Keratinocyte (primary cell): Measurements from ENCODE around the gene MFN1. TPM values are rescaled to one million over a fixed set of nuclear protein-coding genes. Genes with fewer than 3 reads are reported as not detected.

Source experiments
- DNase-seq: peaks from one replicate; pipeline ENCODE4 v3.0.0-alpha.2; 2011; ENCODE audit warnings: low read depth, missing footprints, low spot score
- FAIRE-seq: peaks from 2 replicates; lab custom pipeline; 2011; peaks lifted over from hg19 to GRCh38; lab: Jason Lieb, UNC
- H2AFZ ChIP-seq: 2 replicates; pipeline ENCODE4 v1.6.0; 2012; ENCODE audit warnings: low read length, control low read depth, inconsistent platforms; ENCODE audit not compliant: control insufficient read depth
- H3K27ac ChIP-seq: 2 replicates; pipeline ENCODE4 v1.5.1; 2011; ENCODE audit warnings: low read length; ENCODE audit not compliant: control insufficient read depth, insufficient read depth
- H3K27me3 ChIP-seq: 3 replicates; pipeline ENCODE4 v1.6.0; 2011; ENCODE audit warnings: low read length; ENCODE audit not compliant: control insufficient read depth, insufficient read depth; ENCODE audit errors: extremely low read depth
- H3K36me3 ChIP-seq, 2 experiments: 2 replicates in 1 of 2; 3 replicates in 1 of 2; pipeline ENCODE4 v1.5.1; 2011; ENCODE audit warnings: low read length in 2 of 2, mild to moderate bottlenecking in 1 of 2; ENCODE audit not compliant: control insufficient read depth in 2 of 2, insufficient read depth in 2 of 2; ENCODE audit errors: extremely low read depth in 1 of 2
- H3K4me1 ChIP-seq: 3 replicates; pipeline ENCODE4 v1.5.1; 2011; ENCODE audit warnings: low read length; ENCODE audit not compliant: control insufficient read depth, insufficient read depth; ENCODE audit errors: extremely low read depth
- H3K4me2 ChIP-seq: 3 replicates; pipeline ENCODE4 v1.6.0; 2011; ENCODE audit warnings: low read depth, low read length; ENCODE audit not compliant: control insufficient read depth, insufficient read depth; ENCODE audit errors: extremely low read depth
- H3K4me3 ChIP-seq, 3 experiments: fragments of 200-600 bp in 1 of 3; sonication (generic) in 1 of 3; 2 replicates in 2 of 3; 3 replicates in 1 of 3; pipeline ENCODE4 v1.5.1; 2011 to 2016; ENCODE audit warnings: low read length in 3 of 3, mild to moderate bottlenecking in 3 of 3, control low read depth in 2 of 3, inconsistent platforms in 1 of 3, low read depth in 1 of 3, mixed read lengths in 1 of 3, mixed run types in 1 of 3, moderate library complexity in 1 of 3; ENCODE audit not compliant: control insufficient read depth in 2 of 3, insufficient read depth in 2 of 3; ENCODE audit errors: extremely low read depth in 1 of 3
- H3K79me2 ChIP-seq: 2 replicates; pipeline ENCODE4 v1.6.0; 2012; ENCODE audit warnings: low read length; ENCODE audit not compliant: control insufficient read depth, insufficient read depth
- H3K9ac ChIP-seq: 3 replicates; pipeline ENCODE4 v1.6.0; 2011; ENCODE audit warnings: low read length; ENCODE audit not compliant: control insufficient read depth, insufficient read depth; ENCODE audit errors: extremely low read depth
- H3K9me1 ChIP-seq: 3 replicates; pipeline ENCODE4 v1.6.0; 2011; ENCODE audit warnings: low read length; ENCODE audit not compliant: control insufficient read depth, insufficient read depth; ENCODE audit errors: extremely low read depth
- H3K9me3 ChIP-seq: 2 replicates; pipeline ENCODE4 v1.5.1; 2012; ENCODE audit warnings: low read depth, low read length; ENCODE audit not compliant: control insufficient read depth
- H4K20me1 ChIP-seq: 3 replicates; pipeline ENCODE4 v1.6.0; 2011; ENCODE audit warnings: low read length; ENCODE audit not compliant: control insufficient read depth, insufficient read depth; ENCODE audit errors: extremely low read depth
- CTCF ChIP-seq, 3 experiments: IDR thresholded peaks in 1 of 3; conservative IDR thresholded peaks in 1 of 3; optimal IDR thresholded peaks in 1 of 3; 2 replicates in 2 of 3; 3 replicates in 1 of 3; pipeline versions ENCODE3 to v1.5.1; 2011; ENCODE audit warnings: low read length in 3 of 3, mild to moderate bottlenecking in 3 of 3, moderate library complexity in 2 of 3, control low read depth in 1 of 3, inconsistent platforms in 1 of 3; ENCODE audit not compliant: insufficient read depth in 2 of 3; ENCODE audit errors: extremely low read depth in 1 of 3
- EZH2 ChIP-seq: IDR thresholded peaks from one replicate; pipeline ENCODE4 v1.6.1; 2012; ENCODE audit warnings: inconsistent platforms, mild to moderate bottlenecking, low read length, moderate library complexity
- dilution Hi-C: fragments of 300-500 bp; cut with MboI; formaldehyde crosslinking; loops from one replicate; pipeline ENCODE4 v1.7.0; 2020; ENCODE audit warnings: low sequenced_read_pairs; ENCODE audit not compliant: extremely low pct_ligation_motif_present
- polyA plus RNA-seq, 5 experiments: library from polyadenylated mRNA; depleted of rRNA in 3 of 5; stranded (reverse) in 3 of 5; stranded (forward) in 1 of 5; unstranded in 1 of 5; fragments of >200 nt; gene quantifications; 1 replicate in 1 of 5; 2 replicates in 3 of 5; 3 replicates in 1 of 5; pipeline versions ENCODE4 v1.2.1 to v1.2.3, GENCODE V29; 2011 to 2012; ENCODE audit warnings: missing spikeins in 2 of 5, low read depth in 1 of 5, low replicate concordance in 1 of 5

Gene MFN1
- polyA plus RNA-seq, 1 donor (not counting 4 experiments of a cell fraction or from before 2014, with no cell fraction given) = 50.2 TPM

GRCh38 chr3:179299316-179299715, 48.2 kb upstream of the MFN1 start:
- Histone ChIP-seq H3K4me1 (no peaks in the 10 kb centered on the region), H3K9me3 (no peaks in the 10 kb centered on the region), H3K4me2 (no peak overlapping the region), H3K4me3 (no peak overlapping the region), H3K27ac (no peak overlapping the region), H3K79me2 (no peaks in the 10 kb centered on the region), H3K9me1 (no peaks in the 10 kb centered on the region), H3K36me3 (no peaks in the 10 kb centered on the region), H3K9ac (no peak overlapping the region), H2AFZ (no peak overlapping the region), H4K20me1 (no peaks in the 10 kb centered on the region), H3K27me3 (no peaks in the 10 kb centered on the region)
- DNase-seq (no peak), FAIRE-seq (no peak)
- TF ChIP-seq CTCF (optimal IDR thresholded peaks at IDR 0.05 in 1 of 3, IDR thresholded peaks at IDR 0.05 in 1 of 3, conservative IDR thresholded peaks at IDR 0.05 in 1 of 3; ENCODE audit: extremely low read depth in 1 of 3, insufficient read depth in 2 of 3, low read length in 3 of 3) (no peak), EZH2 (no peak)
- dilution Hi-C loops = no loop called here

- DNase-seq (no peak), FAIRE-seq (no peak)
- Histone ChIP-seq H3K4me1 (no peaks in the 10 kb centered on the region), H3K9me3 (no peaks in the 10 kb centered on the region), H3K9me1 (no peaks in the 10 kb centered on the region), H3K4me2 (no peak overlapping the region), H3K27ac (no peak overlapping the region), H3K9ac (no peak overlapping the region), H3K79me2 (no peaks in the 10 kb centered on the region), H2AFZ (no peak overlapping the region), H4K20me1 (no peaks in the 10 kb centered on the region), H3K4me3 (no peak overlapping the region), H3K36me3 (no peaks in the 10 kb centered on the region), H3K27me3 (no peaks in the 10 kb centered on the region)
- dilution Hi-C loops = no loop called here
- no peak for TF ChIP-seq EZH2
- TF ChIP-seq CTCF (optimal IDR thresholded peaks at IDR 0.05 in 1 of 3, IDR thresholded peaks at IDR 0.05 in 1 of 3, conservative IDR thresholded peaks at IDR 0.05 in 1 of 3; ENCODE audit: extremely low read depth in 1 of 3, insufficient read depth in 2 of 3, low read length in 3 of 3) = no peak
Observed at GRCh38 chr3:179299999-179300613, 47.4 kb upstream of the MFN1 start.
